IMR-90 (cell line): ENCODE data around the gene ACAP1.

Source experiments
- BHLHE40 ChIP-seq: fragments of 150-350 bp; IDR thresholded peaks from 2 replicates; pipeline ENCODE4 v1.6.1; 2016; ENCODE audit warnings: mild to moderate bottlenecking, low read depth, low read length
- CEBPB ChIP-seq: IDR thresholded peaks from 2 replicates; pipeline ENCODE4 v1.6.1; 2012; ENCODE audit warnings: low read depth, low read length, improper control_type of control experiment
- CTCF ChIP-seq: conservative IDR thresholded peaks from 2 replicates; pipeline ENCODE4 v1.5.1; 2012; ENCODE audit warnings: mild to moderate bottlenecking, low read depth, low read length, improper control_type of control experiment
- MAFK ChIP-seq: IDR thresholded peaks from 2 replicates; pipeline ENCODE4 v1.6.1; 2012; ENCODE audit warnings: low read depth, low read length, improper control_type of control experiment
- POLR2A ChIP-seq: IDR thresholded peaks from 2 replicates; pipeline ENCODE4 v1.6.1; 2012; ENCODE audit warnings: mild to moderate bottlenecking, low read depth, low read length
- RAD21 ChIP-seq: IDR thresholded peaks from 2 replicates; pipeline ENCODE4 v1.6.1; 2012; ENCODE audit warnings: low read length, improper control_type of control experiment
- RCOR1 ChIP-seq: IDR thresholded peaks from 2 replicates; pipeline ENCODE4 v1.6.1; 2012; ENCODE audit warnings: mild to moderate bottlenecking, low read length, improper control_type of control experiment; ENCODE audit not compliant: insufficient replicate concordance
- RFX5 ChIP-seq: IDR thresholded peaks from 2 replicates; pipeline ENCODE4 v1.8.0; 2012; ENCODE audit warnings: low read depth, mild to moderate bottlenecking, low read length, moderate library complexity

GRCh38 chr17:7328840-7329373, 7.4 kb upstream of the ACAP1 start, which contains the start of gene NEURL4:
- TF ChIP-seq CTCF (no peak), MAFK (no peak), RCOR1 (no peak), RAD21 (no peak), RFX5 (no peak), CEBPB (no peak), POLR2A (no peak), BHLHE40 (no peak)
